Amniotic stem cell (primary cell): ENCODE results near the gene FARP1.

Experiments used
- DNase-seq: peaks from one replicate; lab custom pipeline; 2025; lab: John Stamatoyannopoulos, UW

The FARP1 gene

GRCh38 chr13:98310485-98311199 lies 167.7 kb downstream of the FARP1 start:
- DNase-seq = no peak

- no peak for DNase-seq
Observed at GRCh38 chr13:98311200-98311548, 168.3 kb downstream of the FARP1 start.

GRCh38 chr13:98312606-98313005 lies 169.7 kb downstream of the FARP1 start:
- no peak for DNase-seq

GRCh38 chr13:98313023-98313921 lies 170.4 kb downstream of the FARP1 start:
- no peak for DNase-seq

- DNase-seq = no peak
Observed at GRCh38 chr13:98313922-98314292, 171.0 kb downstream of the FARP1 start.

GRCh38 chr13:98315466-98315865 lies 172.6 kb downstream of the FARP1 start:
- DNase-seq = no peak

GRCh38 chr13:98315902-98316301 lies 173.0 kb downstream of the FARP1 start:
- DNase-seq = no peak

GRCh38 chr13:98317573-98318171 lies 174.8 kb downstream of the FARP1 start:
- DNase-seq = no peak

GRCh38 chr13:98318263-98318878 lies 175.5 kb downstream of the FARP1 start:
- DNase-seq = no peak

- no peak for DNase-seq
Observed at GRCh38 chr13:98320561-98321105, 177.7 kb downstream of the FARP1 start.

- DNase-seq = no peak
Observed at GRCh38 chr13:98321395-98321794, 178.5 kb downstream of the FARP1 start.

GRCh38 chr13:98322091-98322718 lies 179.3 kb downstream of the FARP1 start:
- DNase-seq = no peak

GRCh38 chr13:98324105-98324504 lies 181.2 kb downstream of the FARP1 start:
- DNase-seq = no peak

GRCh38 chr13:98325724-98326123 lies 182.8 kb downstream of the FARP1 start:
- DNase-seq = no peak

GRCh38 chr13:98326291-98326690 lies 183.4 kb downstream of the FARP1 start:
- DNase-seq = no peak

GRCh38 chr13:98327371-98328270 lies 184.7 kb downstream of the FARP1 start:
- no peak for DNase-seq

GRCh38 chr13:98328511-98328910 lies 185.6 kb downstream of the FARP1 start:
- DNase-seq = no peak

GRCh38 chr13:98332222-98332621 lies 189.3 kb downstream of the FARP1 start:
- DNase-seq = no peak

- DNase-seq = no peak
Observed at GRCh38 chr13:98332691-98333090, 189.8 kb downstream of the FARP1 start.

GRCh38 chr13:98333486-98333885 lies 190.6 kb downstream of the FARP1 start:
- DNase-seq = no peak
